Endothelial cell of umbilical vein (primary cell): ENCODE data around the gene SRL. TPM values are rescaled to one million over a fixed set of nuclear protein-coding genes. Genes with fewer than 3 reads are reported as not detected.

Source experiments
- BruUV-seq: library from RNA; stranded (reverse); fragments of 400-500 nt; replicated peaks from 2 replicates; lab custom pipeline; 2021; lab: Mats Ljungman, UMichigan
- CTCF ChIA-PET: fragments of 300-600, 350-600 bp; sonication (Branson Sonifier 250); formaldehyde crosslinking; loops from one replicate; lab custom pipeline; 2021; ENCODE audit warnings: antibody characterized with exemption, inconsistent platforms; lab: Charles Lee
- POLR2A ChIA-PET: fragments of 300-600, 350-600 bp; sonication (Branson Sonifier 250); formaldehyde crosslinking; loops from one replicate; lab custom pipeline; 2021; ENCODE audit warnings: antibody characterized with exemption, inconsistent platforms; lab: Charles Lee
- DNase-seq: peaks from one replicate; pipeline ENCODE4 v3.0.0-alpha.2; 2011; ENCODE audit warnings: low read depth, low spot score
- FAIRE-seq: peaks from 2 replicates; lab custom pipeline; 2011; peaks lifted over from hg19 to GRCh38; lab: Jason Lieb, UNC
- H2AFZ ChIP-seq: 2 replicates; pipeline ENCODE4 v1.6.0; 2012; ENCODE audit warnings: low read depth, low read length, control low read depth, inconsistent platforms
- H3K27ac ChIP-seq: 2 replicates; pipeline ENCODE4 v1.5.1; 2011; ENCODE audit warnings: low read depth, mild to moderate bottlenecking, control low read depth, low read length, moderate library complexity; ENCODE audit not compliant: insufficient read depth
- H3K27me3 ChIP-seq, 2 experiments: 2 replicates each; pipeline versions ENCODE4 v1.6.0 to v1.6.1; 2011; ENCODE audit warnings: low read length in 2 of 2, mixed read lengths in 1 of 2; ENCODE audit not compliant: control insufficient read depth in 2 of 2, insufficient read depth in 2 of 2
- H3K36me3 ChIP-seq, 2 experiments: 2 replicates in 1 of 2; 3 replicates in 1 of 2; pipeline ENCODE4 v1.5.1; 2011; ENCODE audit warnings: low read length in 2 of 2, mild to moderate bottlenecking in 1 of 2, moderate library complexity in 1 of 2; ENCODE audit not compliant: control insufficient read depth in 2 of 2, insufficient read depth in 2 of 2; ENCODE audit errors: extremely low read depth in 1 of 2
- H3K4me1 ChIP-seq: 3 replicates; pipeline ENCODE4 v1.5.1; 2011; ENCODE audit warnings: mild to moderate bottlenecking, low read length; ENCODE audit not compliant: control insufficient read depth, insufficient read depth; ENCODE audit errors: extremely low read depth
- H3K4me2 ChIP-seq: 2 replicates; pipeline ENCODE4 v1.6.1; 2011; ENCODE audit warnings: low read length, control low read depth, mixed read lengths; ENCODE audit not compliant: insufficient read depth
- H3K4me3 ChIP-seq, 3 experiments: fragments of 200-600 bp in 1 of 3; sonication (generic), shearing (Covaris generic) in 1 of 3; replicated peaks in 1 of 3; 2 replicates each; pipeline ENCODE4 v1.5.1; 2011 to 2016; ENCODE audit warnings: control low read depth in 3 of 3, low read length in 3 of 3, mild to moderate bottlenecking in 2 of 3, inconsistent platforms in 1 of 3, low read depth in 1 of 3, moderate library complexity in 1 of 3; ENCODE audit not compliant: insufficient read depth in 1 of 3
- H3K79me2 ChIP-seq: 2 replicates; pipeline ENCODE4 v1.6.0; 2012; ENCODE audit warnings: low read length, inconsistent platforms; ENCODE audit not compliant: control insufficient read depth, insufficient read depth
- H3K9ac ChIP-seq: replicated peaks from 2 replicates; pipeline ENCODE3; 2011; ENCODE audit warnings: low read length, control low read depth; ENCODE audit not compliant: insufficient read depth; ENCODE audit errors: extremely low read depth
- H3K9me1 ChIP-seq: replicated peaks from 3 replicates; pipeline ENCODE4 v1.6.0; 2011; ENCODE audit warnings: mild to moderate bottlenecking, low read length; ENCODE audit not compliant: control insufficient read depth, insufficient read depth; ENCODE audit errors: extremely low read depth
- H3K9me3 ChIP-seq: replicated peaks from 2 replicates; pipeline ENCODE4 v1.5.1; 2012; ENCODE audit warnings: low read length, inconsistent platforms; ENCODE audit not compliant: control insufficient read depth, insufficient read depth
- H4K20me1 ChIP-seq: replicated peaks from 2 replicates; pipeline ENCODE3; 2011; ENCODE audit warnings: mild to moderate bottlenecking, low read length; ENCODE audit not compliant: control insufficient read depth, insufficient read depth; ENCODE audit errors: extremely low read depth
- CTCF ChIP-seq, 2 donors: IDR thresholded peaks; 1 replicate in 1 of 2; 2 replicates in 1 of 2; pipeline ENCODE4 v1.5.1; 2011; ENCODE audit warnings: low read length in 2 of 2, mild to moderate bottlenecking in 2 of 2, moderate library complexity in 2 of 2, control low read depth in 1 of 2, inconsistent platforms in 1 of 2, low read depth in 1 of 2; ENCODE audit not compliant: insufficient read depth in 1 of 2; ENCODE audit errors: extremely low read depth in 1 of 2
- EZH2 ChIP-seq: IDR thresholded peaks from 2 replicates; pipeline ENCODE4 v1.6.1; 2012; ENCODE audit warnings: borderline replicate concordance, low read depth, mild to moderate bottlenecking, moderate library complexity, low read length, inconsistent platforms; ENCODE audit not compliant: severe bottlenecking
- FOS ChIP-seq: IDR thresholded peaks from 2 replicates; pipeline ENCODE4 v1.6.1; 2011; ENCODE audit warnings: mild to moderate bottlenecking, low read length, moderate library complexity, borderline replicate concordance; ENCODE audit not compliant: insufficient read depth
- GATA2 ChIP-seq: IDR thresholded peaks from 2 replicates; pipeline ENCODE4 v1.7.0; 2011; ENCODE audit warnings: low read depth, mild to moderate bottlenecking, moderate library complexity, mixed read lengths, low read length; ENCODE audit not compliant: insufficient read length, insufficient read depth
- JUN ChIP-seq: IDR thresholded peaks from 2 replicates; pipeline ENCODE4 v1.6.1; 2011; ENCODE audit warnings: borderline replicate concordance, low read depth; ENCODE audit not compliant: insufficient read length, insufficient read depth
- MAX ChIP-seq: IDR thresholded peaks from 2 replicates; pipeline ENCODE4 v1.6.1; 2011; ENCODE audit not compliant: insufficient read depth, insufficient read length
- MYC ChIP-seq: IDR thresholded peaks from one replicate; pipeline ENCODE4 v1.6.1; 2011; ENCODE audit warnings: mild to moderate bottlenecking, low read depth, low read length
- POLR2A ChIP-seq: IDR thresholded peaks from 2 replicates; pipeline ENCODE4 v1.6.1; 2012; ENCODE audit warnings: low read depth, mild to moderate bottlenecking, control low read depth, low read length
- POLR2AphosphoS5 ChIP-seq: IDR thresholded peaks from 2 replicates; pipeline ENCODE4 v1.6.1; 2012; ENCODE audit warnings: low read depth, mild to moderate bottlenecking, control low read depth, low read length, moderate library complexity; ENCODE audit not compliant: insufficient read depth
- dilution Hi-C: fragments of 300-500 bp; cut with MboI; formaldehyde crosslinking; loops from one replicate; pipeline ENCODE4 v1.15.0; 2019; ENCODE audit warnings: low sequenced_read_pairs; ENCODE audit not compliant: extremely low pct_ligation_motif_present
- intact Hi-C: fragments of 100-400 bp; cut with micrococcal nuclease; formaldehyde crosslinking; loops from one replicate; pipeline ENCODE4 v1.10.0; 2022
- polyA plus RNA-seq, 4 experiments: library from polyadenylated mRNA; depleted of rRNA in 3 of 4; stranded (reverse) in 3 of 4; unstranded in 1 of 4; fragments of >200 nt; gene quantifications; 2 replicates each; pipeline versions ENCODE4 v1.2.1 to v1.2.3, GENCODE V29; 2011 to 2012; ENCODE audit warnings: missing spikeins in 1 of 4
- total RNA-seq: library from RNA; stranded (reverse); gene quantifications from 2 replicates; pipeline ENCODE4 v1.2.3, GENCODE V29; 2021

SRL gene
- total and polyA plus RNA-seq, 2 donors (not counting 3 experiments of a cell fraction or from before 2014, with no cell fraction given): 0.21 to 0.29 TPM

DNA sequence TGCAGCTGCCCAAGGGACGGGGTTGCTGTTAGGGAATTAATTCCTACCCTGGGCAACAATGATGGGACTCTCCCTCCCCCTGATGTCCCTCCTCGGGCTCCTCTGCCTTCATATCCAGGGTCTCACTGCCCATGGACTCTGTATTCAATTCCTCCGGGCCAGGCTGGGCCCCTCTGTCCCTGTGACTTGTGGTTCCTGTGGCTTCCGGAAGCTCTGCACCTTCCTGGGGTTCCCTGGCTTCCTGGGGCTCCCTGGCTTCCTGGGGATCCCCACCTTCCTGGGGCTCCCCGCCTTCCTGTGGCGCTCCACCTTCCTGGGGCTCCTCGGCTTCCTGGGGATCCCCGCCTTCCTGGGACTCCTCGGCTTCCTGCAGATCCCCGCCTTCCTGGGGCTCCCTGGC, 35.2 kb downstream of the SRL start:
- H3K4me2 ChIP-seq: no peak overlapping the region
- dilution Hi-C loops (no loop called here), intact Hi-C loops (no loop called here)
- DNase-seq (no peak), FAIRE-seq (no peak)
- ChIA-PET POLR2A (no interaction called here), CTCF (interaction anchor here (1.1 kb wide), 1 partner anchor 47 kb away, joined by 5 read pairs; no protein-coding TSS in a partner anchor)
- no peaks in the 10 kb centered on the region for H3K9me1 ChIP-seq
- no peak overlapping the region for H3K9ac ChIP-seq
- no TSS peak for BruUV-seq
- no peaks in the 10 kb centered on the region for H3K36me3 ChIP-seq
- no peak for TF ChIP-seq POLR2A
- no peak for TF ChIP-seq FOS
- TF ChIP-seq GATA2: no peak
- TF ChIP-seq JUN: no peak
- no peak for TF ChIP-seq EZH2
- no peak for TF ChIP-seq POLR2AphosphoS5
- TF ChIP-seq MAX: no peak
- TF ChIP-seq CTCF (IDR thresholded peaks at IDR 0.05; ENCODE audit: extremely low read depth in 1 of 2, insufficient read depth in 1 of 2, low read depth in 1 of 2, low read length in 2 of 2): no peak
- TF ChIP-seq MYC: no peak
- no peaks in the 10 kb centered on the region for H3K79me2 ChIP-seq
- no peaks in the 10 kb centered on the region for H3K4me1 ChIP-seq
- H4K20me1 ChIP-seq: no peaks in the 10 kb centered on the region
- no peak overlapping the region for H3K27ac ChIP-seq
- H3K9me3 ChIP-seq: no peaks in the 10 kb centered on the region
- H3K4me3 ChIP-seq: no peak overlapping the region
- no peak overlapping the region for H2AFZ ChIP-seq
- H3K27me3 ChIP-seq: no peaks in the 10 kb centered on the region
